GM12864 (cell line): ENCODE data around the gene ADSL.

Experiments used
- DNase-seq: peaks from one replicate; pipeline ENCODE4 v3.0.0-alpha.2; 2011; ENCODE audit warnings: low read depth
- H3K4me3 ChIP-seq: 2 replicates; pipeline ENCODE4 v1.5.1; 2011; ENCODE audit warnings: mild to moderate bottlenecking, low read depth, low read length, control low read depth
- TF ChIP-seq, protein P1 (sequence below): IDR thresholded peaks from 2 replicates; pipeline ENCODE4 v1.5.1; 2011; ENCODE audit warnings: low read depth, mild to moderate bottlenecking, moderate library complexity, low read length, control low read depth, inconsistent platforms; ENCODE audit errors: missing control alignments

ADSL gene

DNA sequence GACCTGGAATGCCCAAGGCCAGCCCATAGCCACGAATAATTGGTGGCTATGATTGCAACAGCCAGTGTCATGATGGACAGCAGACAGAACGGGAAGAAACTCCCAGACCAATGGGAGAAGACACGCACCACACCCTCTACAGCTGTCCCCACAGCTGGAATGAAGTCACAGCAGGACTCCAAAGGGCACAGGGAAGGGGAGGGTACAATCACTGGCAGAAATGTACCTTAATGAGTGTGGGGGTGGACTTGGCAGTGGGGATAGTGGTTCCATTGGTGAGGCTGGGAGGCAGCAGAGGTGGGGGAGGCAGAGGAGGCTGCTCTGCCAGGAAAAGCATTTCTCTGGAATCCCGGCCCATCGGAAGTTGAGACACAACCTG is 77.0 kb downstream of the ADSL start:
- TF ChIP-seq, protein P1, sequence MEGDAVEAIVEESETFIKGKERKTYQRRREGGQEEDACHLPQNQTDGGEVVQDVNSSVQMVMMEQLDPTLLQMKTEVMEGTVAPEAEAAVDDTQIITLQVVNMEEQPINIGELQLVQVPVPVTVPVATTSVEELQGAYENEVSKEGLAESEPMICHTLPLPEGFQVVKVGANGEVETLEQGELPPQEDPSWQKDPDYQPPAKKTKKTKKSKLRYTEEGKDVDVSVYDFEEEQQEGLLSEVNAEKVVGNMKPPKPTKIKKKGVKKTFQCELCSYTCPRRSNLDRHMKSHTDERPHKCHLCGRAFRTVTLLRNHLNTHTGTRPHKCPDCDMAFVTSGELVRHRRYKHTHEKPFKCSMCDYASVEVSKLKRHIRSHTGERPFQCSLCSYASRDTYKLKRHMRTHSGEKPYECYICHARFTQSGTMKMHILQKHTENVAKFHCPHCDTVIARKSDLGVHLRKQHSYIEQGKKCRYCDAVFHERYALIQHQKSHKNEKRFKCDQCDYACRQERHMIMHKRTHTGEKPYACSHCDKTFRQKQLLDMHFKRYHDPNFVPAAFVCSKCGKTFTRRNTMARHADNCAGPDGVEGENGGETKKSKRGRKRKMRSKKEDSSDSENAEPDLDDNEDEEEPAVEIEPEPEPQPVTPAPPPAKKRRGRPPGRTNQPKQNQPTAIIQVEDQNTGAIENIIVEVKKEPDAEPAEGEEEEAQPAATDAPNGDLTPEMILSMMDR: no peak

GRCh38 chr22:40423882-40424640 is 77.8 kb downstream of the ADSL start:
- TF ChIP-seq, protein P1: no peak

More for the DNA sequence above, 77.0 kb downstream of the ADSL start:
- DNase-seq: no peak
- H3K4me3 ChIP-seq: no peak overlapping the region

DNA sequence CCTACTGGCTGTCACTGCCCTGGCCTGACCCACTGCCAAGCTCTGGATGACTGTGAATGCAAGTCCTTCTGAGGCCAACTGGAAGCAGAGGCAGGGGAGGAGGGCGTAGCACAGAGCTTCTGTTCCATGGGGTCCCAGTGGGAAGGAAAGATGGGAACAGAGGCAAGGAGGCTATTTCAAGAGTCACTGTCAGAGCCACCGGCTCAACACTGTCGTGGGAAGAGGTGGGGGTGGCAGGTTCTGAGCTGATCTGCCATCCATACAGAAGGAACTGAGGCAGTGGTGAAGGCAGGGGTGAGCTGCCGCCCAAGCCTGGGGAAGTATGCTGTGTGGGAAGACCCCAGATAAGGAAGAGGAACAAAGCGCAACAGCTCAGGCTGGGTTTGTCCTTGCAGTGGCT is 78.8 kb downstream of the ADSL start:
- no peak overlapping the region for H3K4me3 ChIP-seq
- no peak for DNase-seq
- TF ChIP-seq, protein P1: no peak

More at GRCh38 chr22:40423882-40424640, 77.8 kb downstream of the ADSL start:
- H3K4me3 ChIP-seq: no peak overlapping the region
- no peak for DNase-seq

DNA sequence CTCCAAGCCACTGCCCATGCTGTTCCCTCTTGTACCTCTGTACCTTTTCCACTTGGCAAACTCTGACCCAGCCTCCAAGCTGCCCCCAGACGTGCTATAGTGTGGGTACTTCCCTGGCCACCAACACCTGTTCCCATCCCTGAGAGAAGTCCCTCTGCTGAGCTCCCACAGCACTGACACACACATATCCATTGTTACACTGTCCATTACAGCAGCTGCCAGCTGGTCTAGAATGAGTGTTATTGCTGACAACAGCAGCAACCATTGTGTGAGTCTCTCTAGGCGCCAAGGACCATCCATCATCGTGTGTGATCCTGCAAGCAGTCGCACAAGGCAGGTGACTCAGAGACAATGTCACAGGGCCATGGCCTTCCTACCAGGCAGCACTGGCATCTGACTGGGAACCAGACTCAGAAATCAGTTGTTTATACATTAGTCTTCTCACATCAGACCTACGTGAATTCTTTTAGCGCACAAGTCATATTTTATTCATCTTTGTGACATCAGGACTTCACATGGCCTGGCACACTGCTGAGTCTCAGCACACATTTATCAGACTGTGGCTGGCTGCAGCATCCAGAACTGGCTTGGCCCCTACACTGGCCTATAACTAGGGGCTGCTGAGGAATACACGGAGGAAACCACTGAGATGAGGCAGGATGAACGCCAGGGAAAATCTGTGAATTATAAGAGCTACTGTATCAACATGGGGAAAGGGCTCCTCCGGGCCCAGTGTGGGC is 80.5 kb downstream of the ADSL start:
- no peak for DNase-seq
- TF ChIP-seq, protein P1: no peak
- H3K4me3 ChIP-seq: no peak overlapping the region

DNA sequence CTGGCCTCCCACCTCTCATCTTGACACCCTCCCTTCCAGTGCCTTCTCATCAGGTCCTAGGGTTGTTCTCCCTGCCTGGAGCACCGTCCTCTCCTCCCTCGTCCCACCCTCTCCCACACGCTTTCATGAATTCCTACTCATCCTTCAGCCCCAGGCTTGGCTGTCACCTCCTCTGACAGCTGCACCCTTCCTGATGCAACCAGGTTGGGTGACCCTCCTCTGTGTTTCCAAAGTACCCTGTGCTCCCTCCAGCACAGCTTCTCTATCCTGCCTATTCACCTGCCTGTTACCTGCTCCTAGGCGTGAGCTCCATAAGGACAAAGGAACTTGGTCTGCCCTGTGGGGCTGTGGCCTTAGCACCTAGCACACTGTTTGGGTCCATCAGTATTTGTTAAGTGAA is 82.5 kb downstream of the ADSL start:
- H3K4me3 ChIP-seq: no peak overlapping the region
- DNase-seq: no peak
- TF ChIP-seq, protein P1: no peak

DNA sequence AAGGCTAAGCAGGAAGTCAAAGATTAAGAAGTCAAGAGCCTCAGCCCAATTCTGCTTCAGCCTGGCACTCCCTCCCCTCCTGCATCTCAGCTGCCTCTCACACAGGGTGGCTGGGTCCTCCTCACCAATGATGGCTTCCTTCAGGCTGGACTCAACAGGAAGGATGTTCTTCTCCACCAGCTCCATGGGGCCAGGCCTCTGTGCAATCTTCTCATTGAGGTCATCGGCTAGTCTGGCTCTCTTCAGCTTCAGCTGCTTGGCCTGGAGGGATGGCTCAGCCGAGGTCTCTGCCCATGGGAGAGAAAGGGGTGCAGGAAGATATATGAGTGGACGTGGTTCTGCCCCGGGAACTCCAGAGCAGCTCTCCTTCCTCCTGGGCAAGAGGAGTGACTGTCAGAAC is 83.2 kb downstream of the ADSL start:
- TF ChIP-seq, protein P1: no peak
- no peak overlapping the region for H3K4me3 ChIP-seq
- DNase-seq: no peak

DNA sequence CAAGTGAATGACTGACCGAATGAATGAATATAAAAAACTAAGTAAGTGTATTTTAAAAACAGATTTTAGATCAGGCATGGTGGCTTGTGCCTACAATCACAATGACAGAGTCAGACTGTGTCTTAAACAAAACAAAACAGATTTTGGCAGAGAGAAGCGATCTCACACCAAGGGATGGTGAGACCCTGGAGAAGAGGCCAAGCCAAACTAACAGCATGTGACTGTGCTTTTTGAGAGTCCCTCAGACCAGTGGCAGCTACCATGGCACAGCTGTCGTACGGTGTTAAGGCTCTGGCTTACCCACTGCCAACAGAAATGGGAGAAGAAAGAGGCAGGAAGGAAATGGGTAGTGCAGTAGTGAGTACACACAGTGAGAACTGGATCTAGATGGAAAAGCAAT is 84.7 kb downstream of the ADSL start:
- TF ChIP-seq, protein P1: no peak
- DNase-seq: no peak
- no peak overlapping the region for H3K4me3 ChIP-seq
